H1 (cell line): ENCODE measurements around the gene RHOC. TPM values are rescaled to one million over a fixed set of nuclear protein-coding genes. Genes with fewer than 3 reads are reported as not detected.

Experiments used
- CTCF ChIA-PET: fragments of 300-600 bp; sonication (Branson Sonifier 250); formaldehyde crosslinking; loops from one replicate; lab custom pipeline; 2021; ENCODE audit not compliant: partially characterized antibody; lab: Charles Lee
- POLR2A ChIA-PET: fragments of 300-600 bp; sonication (Branson Sonifier 250); formaldehyde crosslinking; loops from one replicate; lab custom pipeline; 2021; ENCODE audit warnings: inconsistent platforms; ENCODE audit not compliant: partially characterized antibody; lab: Charles Lee
- DNase-seq, 2 experiments: peaks; one replicate each; pipeline versions ENCODE4 v3.0.0 to v3.0.0-alpha.2; 2010 to 2022; ENCODE audit warnings: low spot score in 2 of 2, low read depth in 1 of 2, mixed read lengths in 1 of 2
- FAIRE-seq: peaks from 2 replicates; lab custom pipeline; 2011; peaks lifted over from hg19 to GRCh38; lab: Jason Lieb, UNC
- H2AFZ ChIP-seq: 2 replicates; pipeline ENCODE4 v1.8.1; 2012; ENCODE audit warnings: low read length, inconsistent platforms
- H2AK5ac ChIP-seq: 2 replicates; pipeline ENCODE4 v1.6.1; 2013; ENCODE audit warnings: low read depth, low read length
- H2BK120ac ChIP-seq: replicated peaks from 2 replicates; pipeline ENCODE3; 2013; ENCODE audit warnings: low read depth, low read length, inconsistent platforms
- H2BK12ac ChIP-seq: 2 replicates; pipeline ENCODE4 v1.6.1; 2013; ENCODE audit warnings: low read depth, low read length
- H2BK15ac ChIP-seq: 2 replicates; pipeline ENCODE4 v1.6.1; 2013; ENCODE audit warnings: low read length
- H2BK20ac ChIP-seq: 2 replicates; pipeline ENCODE4 v1.6.1; 2013; ENCODE audit warnings: low read length
- H2BK5ac ChIP-seq: 2 replicates; pipeline ENCODE4 v1.6.1; 2013; ENCODE audit warnings: low read depth, low read length
- H3K14ac ChIP-seq: 2 replicates; pipeline ENCODE4 v1.6.1; 2013; ENCODE audit warnings: inconsistent platforms; ENCODE audit not compliant: insufficient read length
- H3K18ac ChIP-seq: 2 replicates; pipeline ENCODE4 v1.6.1; 2013; ENCODE audit warnings: low read length; ENCODE audit errors: extremely low read depth
- H3K23ac ChIP-seq: 2 replicates; pipeline ENCODE4 v1.6.1; 2013; ENCODE audit warnings: inconsistent platforms; ENCODE audit not compliant: insufficient read length
- H3K23me2 ChIP-seq: 2 replicates; pipeline ENCODE4 v1.6.1; 2013; ENCODE audit warnings: low read depth, low read length
- H3K27ac ChIP-seq: 2 replicates; pipeline ENCODE4 v1.6.1; 2011; ENCODE audit warnings: low read depth, low read length, inconsistent platforms
- H3K27me3 ChIP-seq, 4 experiments: replicated peaks in 1 of 4; 1 replicate in 1 of 4; 2 replicates in 3 of 4; pipeline versions ENCODE4 v1.6.1 to v1.8.1; 2011 to 2013; ENCODE audit warnings: low read length in 3 of 4, mild to moderate bottlenecking in 3 of 4, inconsistent platforms in 2 of 4, mixed read lengths in 2 of 4, moderate library complexity in 1 of 4; ENCODE audit not compliant: control insufficient read depth in 3 of 4, insufficient read depth in 3 of 4; ENCODE audit errors: extremely low read depth in 1 of 4
- H3K36me3 ChIP-seq, 4 experiments: 2 replicates each; pipeline versions ENCODE4 v1.6.1 to v1.8.1; 2011 to 2013; ENCODE audit warnings: mild to moderate bottlenecking in 4 of 4, low read length in 3 of 4, moderate library complexity in 2 of 4, control low read depth in 1 of 4, inconsistent platforms in 1 of 4; ENCODE audit not compliant: insufficient read depth in 4 of 4, control insufficient read depth in 2 of 4
- H3K4ac ChIP-seq: replicated peaks from 2 replicates; pipeline ENCODE3; 2013; ENCODE audit warnings: low read length, low read depth, mixed read lengths, inconsistent platforms; ENCODE audit not compliant: insufficient read length
- H3K4me1 ChIP-seq, 4 experiments: replicated peaks in 1 of 4; 1 replicate in 1 of 4; 2 replicates in 3 of 4; pipeline versions ENCODE4 v1.6.1 to v1.8.1; 2011 to 2013; ENCODE audit warnings: low read length in 3 of 4, inconsistent platforms in 2 of 4, mixed read lengths in 1 of 4; ENCODE audit not compliant: insufficient read depth in 4 of 4, control insufficient read depth in 3 of 4
- H3K4me2 ChIP-seq, 2 experiments: 2 replicates each; pipeline versions ENCODE4 v1.6.1 to v1.8.1; 2011 to 2013; ENCODE audit warnings: low read depth in 2 of 2, low read length in 2 of 2, control low read depth in 1 of 2, inconsistent platforms in 1 of 2, mild to moderate bottlenecking in 1 of 2; ENCODE audit not compliant: insufficient read depth in 1 of 2
- H3K4me3 ChIP-seq, 4 experiments: fragments of 200-600, 300-600 bp in 1 of 4; sonication (generic), shearing (Covaris generic), sonication (Bioruptor Twin) in 1 of 4; 2 replicates each; pipeline versions ENCODE4 v1.5.1 to v1.8.1; 2011 to 2016; ENCODE audit warnings: low read length in 4 of 4, low read depth in 3 of 4, control low read depth in 2 of 4, inconsistent platforms in 2 of 4, mild to moderate bottlenecking in 2 of 4, mixed read lengths in 1 of 4, moderate library complexity in 1 of 4; ENCODE audit not compliant: insufficient read depth in 2 of 4; ENCODE audit errors: extremely low read depth in 1 of 4
- H3K56ac ChIP-seq: replicated peaks from 2 replicates; pipeline ENCODE3; 2013; ENCODE audit warnings: low read depth, mild to moderate bottlenecking, mixed read lengths, low read length, inconsistent platforms; ENCODE audit not compliant: insufficient read length
- H3K79me1 ChIP-seq: 2 replicates; pipeline ENCODE4 v1.6.1; 2013; ENCODE audit warnings: low read depth, low read length, control low read depth
- H3K79me2 ChIP-seq, 2 experiments: 2 replicates each; pipeline versions ENCODE4 v1.6.1 to v1.8.1; 2012 to 2013; ENCODE audit warnings: low read length in 2 of 2, mild to moderate bottlenecking in 2 of 2, inconsistent platforms in 1 of 2; ENCODE audit not compliant: insufficient read depth in 2 of 2, control insufficient read depth in 1 of 2
- H3K9ac ChIP-seq, 4 experiments: replicated peaks in 1 of 4; 1 replicate in 1 of 4; 2 replicates in 3 of 4; pipeline versions ENCODE4 v1.6.1 to v1.8.1; 2011 to 2013; ENCODE audit warnings: low read depth in 3 of 4, low read length in 3 of 4, control low read depth in 2 of 4, mild to moderate bottlenecking in 2 of 4, moderate library complexity in 2 of 4, inconsistent platforms in 1 of 4; ENCODE audit errors: extremely low read depth in 1 of 4
- H3K9me3 ChIP-seq, 2 experiments: 2 replicates each; pipeline versions ENCODE4 v1.6.1 to v1.8.1; 2012 to 2013; ENCODE audit warnings: mild to moderate bottlenecking in 2 of 2, moderate library complexity in 2 of 2, control low read depth in 1 of 2, inconsistent platforms in 1 of 2, low read depth in 1 of 2, low read length in 1 of 2, mixed read lengths in 1 of 2; ENCODE audit not compliant: insufficient read depth in 2 of 2
- H4K20me1 ChIP-seq, 2 experiments: replicated peaks in 1 of 2; 2 replicates each; pipeline versions ENCODE3 to v1.8.1; 2011 to 2013; ENCODE audit warnings: inconsistent platforms in 2 of 2, low read length in 2 of 2, mild to moderate bottlenecking in 1 of 2; ENCODE audit not compliant: insufficient read depth in 2 of 2, control insufficient read depth in 1 of 2
- H4K5ac ChIP-seq: 2 replicates; pipeline ENCODE4 v1.6.1; 2013; ENCODE audit warnings: low read length, low read depth, mixed read lengths, inconsistent platforms; ENCODE audit not compliant: insufficient read length
- H4K8ac ChIP-seq: 2 replicates; pipeline ENCODE4 v1.8.0; 2013; ENCODE audit warnings: mild to moderate bottlenecking, moderate library complexity, low read length, inconsistent platforms; ENCODE audit not compliant: insufficient read depth; ENCODE audit errors: extremely low read depth
- H4K91ac ChIP-seq: replicated peaks from 2 replicates; pipeline ENCODE3; 2013; ENCODE audit warnings: low read length, mixed read lengths, inconsistent platforms; ENCODE audit not compliant: insufficient read length
- CBX8 ChIP-seq: fragments of 300-800, 300-1000 bp; sonication (generic); IDR thresholded peaks from 2 replicates; pipeline ENCODE4 v1.7.1; 2016; ENCODE audit warnings: low read depth, low read length, borderline replicate concordance
- CEBPB ChIP-seq: IDR thresholded peaks from 2 replicates; pipeline ENCODE4 v1.6.1; 2012; ENCODE audit warnings: low read depth, low read length
- CHD1 ChIP-seq: IDR thresholded peaks from 2 replicates; pipeline ENCODE4 v1.6.1; 2012; ENCODE audit warnings: low read depth, low read length, improper control_type of control experiment
- CHD2 ChIP-seq: IDR thresholded peaks from 2 replicates; pipeline ENCODE4 v1.6.1; 2012; ENCODE audit warnings: low read length, improper control_type of control experiment
- GABPA ChIP-seq: IDR thresholded peaks from 2 replicates; pipeline ENCODE4 v1.6.1; 2011; ENCODE audit warnings: mild to moderate bottlenecking, low read length, moderate library complexity, borderline replicate concordance; ENCODE audit not compliant: insufficient read depth
- KDM4A ChIP-seq: IDR thresholded peaks from one replicate; pipeline ENCODE4 v1.7.1; 2012; ENCODE audit warnings: low read depth, mild to moderate bottlenecking, moderate library complexity, low read length, inconsistent platforms; ENCODE audit not compliant: severe bottlenecking
- MAFK ChIP-seq: IDR thresholded peaks from 2 replicates; pipeline ENCODE4 v1.6.1; 2012; ENCODE audit warnings: low read depth, mild to moderate bottlenecking, improper control_type of control experiment, low read length
- POLR2A ChIP-seq, 2 experiments: IDR thresholded peaks; 1 replicate in 1 of 2; 2 replicates in 1 of 2; pipeline ENCODE4 v1.6.1; 2011; ENCODE audit warnings: low read depth in 2 of 2, low read length in 2 of 2, mild to moderate bottlenecking in 2 of 2; ENCODE audit errors: control extremely low read depth in 1 of 2
- RAD21 ChIP-seq, 2 experiments: IDR thresholded peaks in 1 of 2; conservative IDR thresholded peaks in 1 of 2; 2 replicates each; pipeline ENCODE4 v1.6.1; 2011; ENCODE audit warnings: low read depth in 2 of 2, low read length in 2 of 2, improper control_type of control experiment in 1 of 2, inconsistent platforms in 1 of 2, mild to moderate bottlenecking in 1 of 2, moderate library complexity in 1 of 2
- SIRT6 ChIP-seq: IDR thresholded peaks from one replicate; pipeline ENCODE4 v1.7.1; 2012; ENCODE audit warnings: low read length, inconsistent platforms
- SRF ChIP-seq: IDR thresholded peaks from 2 replicates; pipeline ENCODE4 v1.6.1; 2011; ENCODE audit warnings: mild to moderate bottlenecking, low read depth, low read length, moderate library complexity
- ZNF274 ChIP-seq: IDR thresholded peaks from 2 replicates; pipeline ENCODE4 v1.7.0; 2012; ENCODE audit warnings: low read length, borderline replicate concordance; ENCODE audit errors: extremely low read depth
- WGBS, 2 experiments: shearing (Covaris generic) in 1 of 2; methylation state at CpG; one replicate each; pipeline versions ENCODE4 v1.1.6 to v1.1.7; 2013 to 2015; ENCODE audit warnings: low lambda C conversion rate in 2 of 2, mixed read lengths in 2 of 2, inconsistent platforms in 1 of 2, low coverage in 1 of 2, missing lambda C conversion rate in 1 of 2; ENCODE audit not compliant: insufficient replicate concordance in 2 of 2, insufficient coverage in 1 of 2, insufficient read length in 1 of 2; ENCODE audit errors: extremely low coverage in 1 of 2, missing lambda C conversion rate in 1 of 2; 5-methylcytosine and 5-hydroxymethylcytosine counted together
- polyA plus RNA-seq, 7 experiments: library from polyadenylated mRNA; depleted of rRNA in 3 of 7; stranded (reverse) in 5 of 7; unstranded in 2 of 7; fragments of >200 nt in 5 of 7; fragments of 200-250 nt in 2 of 7; gene quantifications; 1 replicate in 5 of 7; 2 replicates in 1 of 7; 4 replicates in 1 of 7; pipeline versions ENCODE4 v1.2.1 to v1.2.3, GENCODE V29; 2011 to 2013; ENCODE audit warnings: missing spikeins in 2 of 7, mixed read lengths in 2 of 7
- total RNA-seq: library from RNA; stranded (reverse); fragmentation: NEBNext Ultra II Directional; extraction: Animal tissue kit (Norgen Biotek cat#: 25700); gene quantifications from 2 replicates; pipeline ENCODE4 v1.2.1, GENCODE V29; 2021

Gene RHOC
- total and polyA plus RNA-seq, 2 of the 8 experiments (the other 6 are each of a cell fraction or from before 2014, with no cell fraction given): 53.6 to 97.5 TPM

GRCh38 chr1:112711670-112712069, 4.7 kb upstream of the RHOC start:
- H2BK12ac ChIP-seq: no peak overlapping the region; the same call in 1 of the 2 replicates
- TF ChIP-seq RAD21 (IDR thresholded peaks at IDR 0.05 in 1 of 2, conservative IDR thresholded peaks at IDR 0.05 in 1 of 2; ENCODE audit: low read depth in 2 of 2, low read length in 2 of 2): no peak
- no peak for TF ChIP-seq CHD1
- TF ChIP-seq CBX8: no peak
- no peak for TF ChIP-seq MAFK
- no peak for TF ChIP-seq SIRT6
- TF ChIP-seq CEBPB: no peak
- TF ChIP-seq POLR2A (IDR thresholded peaks at IDR 0.05; ENCODE audit: control extremely low read depth in 1 of 2, low read depth in 2 of 2, low read length in 2 of 2): no peak
- no peak for TF ChIP-seq GABPA
- no peak for TF ChIP-seq ZNF274
- TF ChIP-seq SRF: no peak
- TF ChIP-seq KDM4A: no peak
- no peak for TF ChIP-seq CHD2

More at GRCh38 chr1:112711670-112712069, 4.7 kb upstream of the RHOC start:
- Histone ChIP-seq H4K8ac (no peak overlapping the region), H3K23ac (no peak overlapping the region), H2AFZ (no peak overlapping the region), H3K14ac (no peak overlapping the region), H4K5ac (no peak overlapping the region), H3K4me2 (no peak overlapping the region), H3K4me1 (peaks cover 0 to 27% (median 16%) of the 10 kb centered on the region in 4 experiments; a peak in 6 of 7 replicates), H3K9me3 (no peaks in the 10 kb centered on the region), H3K27me3 (peaks cover 0 to 18% (median 8%) of the 10 kb centered on the region in 4 experiments; a peak in 4 of 7 replicates), H2BK120ac (no peak overlapping the region), H2BK15ac (no peak overlapping the region), H3K79me2 (no peaks in the 10 kb centered on the region), H3K79me1 (no peaks in the 10 kb centered on the region), H3K4ac (no peak overlapping the region), H3K56ac (no peak overlapping the region), H4K91ac (no peak overlapping the region), H3K9ac (no peak overlapping the region), H3K27ac (no peak overlapping the region), H4K20me1 (peaks cover 0 to 8% of the 10 kb centered on the region in 2 experiments), H3K18ac (no peak overlapping the region), H3K23me2 (peaks cover 15% of the 10 kb centered on the region), H2BK5ac (no peak overlapping the region), H3K4me3 (no peak overlapping the region), H2AK5ac (no peak overlapping the region), H2BK20ac (no peak overlapping the region), H3K36me3 (peaks cover 0 to 5% (median 3%) of the 10 kb centered on the region in 4 experiments; a peak in 4 of 8 replicates)
- 87% methylated on average over 11 of the region's 11 CpGs; no CpG with 5 or more reads in 1 of the 2 experiments for WGBS, 2 experiments
- POLR2A ChIA-PET: interaction anchor here (0.9 to 1.8 kb wide), 4 partner anchors 10 to 315 kb away, joined by 3 to 7 read pairs (median 5); partner anchors contain the start of genes CAPZA1, CTTNBP2NL and ST7L
- DNase-seq (no peak), FAIRE-seq (no peak)
- CTCF ChIA-PET: interaction anchor here (1.6 to 14.2 kb wide), 2 partner anchors 92 to 97 kb away, joined by 3 to 547 read pairs; no protein-coding TSS in a partner anchor
